A204.1 (cell line): ENCODE results near the gene ZNF521.
A peak's percentile ranks its signal among the peaks of the same experiment; 100 is the strongest.

Experiments used
- FAIRE-seq: peaks from 2 replicates; lab custom pipeline; 2012; peaks lifted over from hg19 to GRCh38; lab: Jason Lieb, UNC

ZNF521 gene

DNA sequence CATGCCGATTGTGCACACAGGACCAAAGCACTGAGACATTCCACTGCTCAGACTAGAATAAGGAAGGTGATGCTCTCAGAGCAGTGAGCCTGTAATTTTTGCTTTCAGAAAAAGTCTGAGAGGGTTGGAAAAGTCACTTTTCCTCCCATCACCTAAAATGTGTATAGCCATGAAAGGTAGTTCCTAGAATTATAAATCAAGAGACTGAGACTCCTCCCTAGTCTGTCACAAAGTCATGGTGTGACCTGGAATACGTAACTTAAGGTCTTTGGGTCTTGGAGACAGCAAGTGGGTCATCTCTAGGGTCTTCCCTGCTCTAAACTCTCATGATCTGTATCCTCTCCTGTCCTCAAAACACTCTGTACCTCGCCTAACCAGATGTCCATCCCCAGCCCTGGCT is 16.9 kb downstream of the ZNF521 start:
- FAIRE-seq = no peak

DNA sequence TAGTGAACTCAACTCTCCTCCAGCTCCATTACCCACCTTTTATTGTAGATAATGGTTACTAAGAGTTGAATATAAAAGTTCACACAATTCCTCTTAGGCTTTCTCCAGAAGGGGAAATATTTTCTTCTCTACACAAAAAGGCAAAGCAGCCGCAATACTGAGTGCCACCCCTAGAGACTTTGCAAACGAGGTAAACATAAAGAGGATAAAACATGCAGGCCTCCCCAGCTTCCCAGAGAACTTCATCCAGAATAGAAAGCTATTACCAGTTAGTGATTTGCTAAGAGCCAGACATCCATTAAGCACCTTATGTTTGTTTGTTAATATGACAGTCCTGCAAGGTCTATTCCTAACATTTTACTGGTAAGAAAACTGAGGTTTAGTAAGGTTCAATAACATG is 17.4 kb downstream of the ZNF521 start:
- no peak for FAIRE-seq

DNA sequence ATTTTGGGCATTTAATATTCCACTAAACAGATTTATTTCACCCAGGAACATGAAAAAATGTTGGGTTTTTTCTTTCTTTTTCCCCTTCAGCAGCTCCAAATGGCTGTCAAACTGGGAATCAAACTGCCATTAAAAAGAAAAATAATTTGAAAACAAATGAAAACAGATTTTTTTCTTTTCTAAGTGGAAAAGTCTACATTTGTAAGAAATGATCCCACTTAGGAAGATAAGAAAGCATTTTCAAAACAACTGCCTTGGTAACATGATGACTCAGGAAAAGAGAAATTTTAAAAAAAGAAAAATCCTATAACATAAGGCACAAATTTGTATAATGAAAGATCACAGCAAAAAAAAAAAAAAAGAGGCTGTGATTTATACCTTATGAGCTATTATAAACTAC is 20.0 kb downstream of the ZNF521 start:
- FAIRE-seq = no peak

DNA sequence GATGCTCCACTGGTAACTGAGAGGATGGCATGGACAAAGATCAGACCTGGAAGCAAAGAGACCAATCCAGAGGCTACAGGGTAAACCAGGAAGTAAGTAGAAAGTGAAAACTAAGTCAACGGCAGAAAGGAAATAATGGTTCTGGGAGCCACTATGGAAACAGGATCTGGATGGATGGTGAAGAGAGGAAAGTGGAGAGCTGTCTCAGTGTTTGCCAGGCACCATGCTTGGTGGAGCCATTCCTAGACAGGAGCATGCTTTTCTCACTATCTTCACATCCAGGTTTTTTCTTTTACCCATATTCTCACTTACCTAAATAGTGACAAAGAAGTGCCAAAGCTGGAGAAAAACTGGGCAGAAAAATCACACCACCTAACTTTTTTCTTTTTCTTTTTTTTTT is 22.2 kb downstream of the ZNF521 start:
- no peak for FAIRE-seq

DNA sequence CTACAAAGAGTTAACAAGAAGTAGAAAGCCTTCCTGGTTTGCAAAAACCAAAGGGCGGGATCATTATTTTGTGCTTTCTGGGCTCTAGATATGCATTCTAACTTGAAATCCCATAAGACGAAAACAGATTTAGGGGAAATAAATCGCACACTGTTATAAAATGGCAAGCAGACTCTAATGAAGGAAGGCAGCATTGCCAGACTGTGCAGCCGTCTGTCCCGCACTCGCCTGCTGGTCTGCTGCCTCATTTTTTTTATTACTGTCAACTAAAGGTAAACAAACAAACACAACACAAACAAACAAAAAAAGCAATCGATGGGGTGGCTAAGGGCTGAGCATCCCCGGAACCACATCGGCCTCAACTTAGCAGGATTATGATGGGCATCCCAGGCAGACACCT is 24.4 kb downstream of the ZNF521 start:
- no peak for FAIRE-seq

DNA sequence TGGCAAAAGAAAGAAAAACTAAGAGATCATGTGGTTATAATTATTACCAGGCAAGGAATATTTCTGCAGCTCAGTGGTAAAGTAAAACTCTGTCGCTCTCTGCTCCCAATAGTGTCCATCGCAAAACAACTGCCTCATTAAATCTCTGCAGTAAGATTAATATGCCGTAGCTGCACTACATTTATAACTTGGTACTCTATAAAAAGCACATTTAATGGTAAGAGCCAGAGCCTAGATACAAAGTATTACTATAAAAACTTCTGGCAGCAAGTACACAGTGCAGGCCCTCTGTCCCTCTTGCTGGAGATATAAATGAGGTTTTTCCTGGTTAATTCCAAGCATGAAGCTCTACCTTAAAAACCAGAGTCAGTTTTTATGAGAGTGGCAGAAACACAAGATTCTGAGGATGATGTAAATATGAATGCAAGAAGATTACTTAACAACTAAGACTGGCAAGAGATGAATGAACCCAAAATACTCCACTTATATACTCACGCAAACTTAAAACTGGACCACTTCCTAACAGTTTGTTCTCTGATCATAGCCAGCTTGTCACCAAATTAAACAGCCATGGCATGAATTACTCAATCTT is 25.5 kb downstream of the ZNF521 start:
- FAIRE-seq = no peak

DNA sequence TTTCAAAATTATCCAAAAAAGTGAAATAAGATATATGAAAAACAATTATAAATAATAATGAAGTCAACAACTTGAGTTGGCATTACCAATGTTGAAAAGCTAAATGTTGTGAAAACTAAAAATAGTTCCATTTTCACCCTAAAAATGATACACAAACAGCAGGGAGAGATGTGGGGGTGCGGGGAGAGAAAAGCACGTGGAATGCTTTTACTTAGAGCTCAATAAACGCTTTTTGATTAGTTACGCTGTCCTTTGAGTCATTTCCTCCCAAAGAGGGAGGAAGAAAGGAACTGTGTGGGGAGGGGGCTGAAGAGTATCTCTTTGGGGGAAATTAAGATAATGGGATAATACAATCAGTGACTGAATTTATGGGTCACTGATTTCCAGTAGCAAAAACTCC is 29.2 kb downstream of the ZNF521 start:
- FAIRE-seq = no peak

DNA sequence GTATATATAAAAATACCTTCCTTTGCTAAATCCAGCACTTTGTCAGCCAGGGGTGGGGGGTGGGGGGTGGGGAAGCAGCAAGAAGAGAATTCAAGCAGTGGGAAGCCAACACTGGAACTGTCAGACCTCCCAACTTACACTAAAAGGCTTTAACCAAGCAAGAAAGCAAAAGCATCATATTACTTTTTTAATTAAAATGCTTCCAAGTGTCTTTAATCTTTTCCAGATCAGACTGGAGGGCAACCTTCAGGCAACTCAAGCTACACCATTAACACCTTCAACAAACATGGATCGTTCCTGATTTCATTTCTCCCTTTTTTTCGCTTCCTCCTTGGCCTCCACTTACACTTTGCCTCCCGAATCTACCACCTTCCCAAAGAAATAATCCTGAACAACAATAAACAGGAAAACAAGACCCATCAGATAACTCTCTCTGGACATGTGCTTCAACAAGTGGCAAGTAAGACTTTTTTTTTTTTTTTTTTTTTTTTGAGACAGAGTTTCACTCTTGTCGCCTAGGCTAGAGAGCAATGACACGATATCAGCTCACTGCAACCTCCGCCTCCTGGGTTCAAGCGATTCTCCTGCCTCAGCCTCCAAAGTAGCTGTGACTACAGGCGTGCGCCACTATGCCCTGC is 35.5 kb downstream of the ZNF521 start:
- FAIRE-seq = no peak

DNA sequence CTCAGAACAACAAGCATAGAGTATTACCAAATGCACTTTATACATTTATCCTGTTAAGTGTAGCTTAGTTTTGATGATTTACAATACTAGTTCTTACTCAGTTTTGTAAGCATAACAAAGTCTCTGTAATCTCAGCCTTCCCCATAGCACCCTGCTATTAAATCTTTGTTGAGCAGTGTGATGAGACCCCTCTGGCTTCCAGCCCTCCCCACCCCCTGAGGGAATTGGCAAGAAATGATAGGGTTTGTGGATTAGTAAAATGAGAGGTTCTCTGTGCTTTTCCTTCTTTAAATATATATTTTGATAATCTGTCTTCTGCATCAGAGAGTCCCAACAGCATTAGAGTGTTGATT is 37.2 kb downstream of the ZNF521 start:
- FAIRE-seq = no peak

DNA sequence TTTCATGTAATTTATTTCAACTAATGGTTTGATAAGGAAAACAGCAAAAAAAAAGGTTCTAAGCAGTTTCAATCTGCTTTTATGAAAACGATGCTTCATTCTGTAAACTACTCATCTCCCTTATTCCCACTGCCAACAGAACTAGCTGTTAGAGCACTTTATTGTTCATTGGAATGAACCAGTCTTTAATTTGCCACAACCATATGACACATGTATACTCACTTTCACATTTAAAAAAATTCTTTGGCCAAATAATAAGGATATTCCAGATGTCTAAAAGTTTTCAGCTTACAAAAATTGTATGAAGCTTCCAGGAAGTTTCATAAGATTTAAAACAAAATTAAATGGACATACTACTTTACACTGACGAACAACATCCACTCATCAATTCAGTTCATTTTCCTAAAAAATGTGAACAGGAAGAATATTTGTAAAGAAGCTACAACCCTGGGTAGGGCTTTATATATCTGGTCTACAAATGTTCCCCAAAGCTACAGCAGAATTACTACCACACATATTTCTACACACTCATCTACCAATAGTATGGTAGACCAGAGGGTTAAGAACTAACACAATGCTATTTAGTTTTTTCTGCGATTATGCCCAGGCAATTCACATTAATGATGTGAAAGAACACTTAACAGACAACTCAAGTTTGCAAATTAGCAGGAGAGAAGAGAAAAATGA is 37.7 kb downstream of the ZNF521 start:
- FAIRE-seq = peak; percentile 14

DNA sequence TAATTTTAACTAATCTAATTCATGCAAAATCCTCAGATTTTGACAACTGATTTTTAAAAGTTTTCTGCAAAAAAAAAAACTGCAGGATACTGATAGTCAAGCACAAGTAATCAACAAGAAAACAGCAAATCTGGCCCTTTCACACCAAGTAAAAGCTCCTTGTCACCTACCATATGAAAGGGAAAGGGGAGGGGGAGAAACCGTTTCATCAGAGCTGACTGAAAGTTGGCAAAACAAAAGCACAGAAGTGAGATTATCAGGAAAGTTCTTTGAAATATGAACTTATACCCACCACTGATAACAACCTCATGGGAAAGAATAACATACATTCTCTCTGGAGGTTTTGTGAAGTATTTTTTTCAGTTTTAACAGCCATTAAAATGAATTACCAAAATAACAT is 38.7 kb downstream of the ZNF521 start:
- FAIRE-seq = no peak

DNA sequence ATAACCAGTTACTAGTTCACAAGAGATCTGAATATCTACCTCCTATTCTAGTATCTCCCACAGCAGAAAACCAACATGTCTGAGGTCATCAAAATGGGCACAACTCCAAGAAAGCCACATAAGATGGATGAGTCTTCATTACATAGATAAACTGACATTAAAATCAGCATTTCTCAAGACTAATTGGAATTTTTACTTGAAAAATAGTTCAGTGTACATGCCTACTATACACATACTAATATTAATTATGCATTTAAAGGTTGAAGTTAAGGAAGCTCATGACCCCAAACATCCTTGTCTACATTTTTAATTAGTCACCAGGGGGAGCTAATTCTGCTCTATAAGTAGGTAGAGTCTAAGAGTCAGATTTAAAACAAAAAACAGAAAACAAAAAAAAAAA is 41.9 kb downstream of the ZNF521 start:
- peak; percentile 30 for FAIRE-seq

DNA sequence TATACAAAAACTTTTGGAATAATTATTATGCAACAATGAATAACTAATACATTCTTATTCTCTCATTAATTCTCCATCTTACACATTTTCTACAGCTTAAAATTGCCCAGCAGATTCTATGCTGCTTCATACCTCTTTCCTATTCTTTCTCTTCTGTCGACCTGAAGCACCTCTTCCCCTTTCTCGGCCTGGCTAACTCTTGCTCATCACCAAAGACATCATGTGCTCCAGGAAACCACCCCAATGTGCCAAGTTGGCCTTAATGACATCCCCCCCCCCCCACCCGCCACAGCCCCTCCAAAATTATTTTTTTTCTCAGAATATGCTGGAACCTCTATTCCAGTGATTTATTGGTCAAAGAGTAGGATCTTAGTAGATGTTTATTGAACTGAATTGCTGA is 43.6 kb downstream of the ZNF521 start:
- no peak for FAIRE-seq

DNA sequence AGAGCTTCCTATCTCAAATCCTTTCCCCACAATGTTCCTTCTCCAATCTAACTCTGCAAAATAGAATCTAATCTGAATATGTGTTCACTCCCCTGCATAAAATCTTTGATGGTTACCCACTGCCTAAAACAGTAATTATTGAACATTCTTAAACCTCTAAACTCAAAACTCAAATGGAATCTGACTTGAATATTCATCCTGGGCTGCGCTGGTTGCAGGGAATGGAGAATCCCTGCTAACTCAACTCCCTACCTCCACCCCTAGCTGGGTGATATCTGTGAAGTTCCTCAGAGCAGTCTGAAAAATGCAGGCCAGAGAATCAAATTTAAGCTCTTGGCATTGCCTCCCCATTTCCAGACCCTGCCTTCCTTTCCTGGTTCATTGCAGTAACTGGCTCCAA is 44.8 kb downstream of the ZNF521 start:
- no peak for FAIRE-seq

DNA sequence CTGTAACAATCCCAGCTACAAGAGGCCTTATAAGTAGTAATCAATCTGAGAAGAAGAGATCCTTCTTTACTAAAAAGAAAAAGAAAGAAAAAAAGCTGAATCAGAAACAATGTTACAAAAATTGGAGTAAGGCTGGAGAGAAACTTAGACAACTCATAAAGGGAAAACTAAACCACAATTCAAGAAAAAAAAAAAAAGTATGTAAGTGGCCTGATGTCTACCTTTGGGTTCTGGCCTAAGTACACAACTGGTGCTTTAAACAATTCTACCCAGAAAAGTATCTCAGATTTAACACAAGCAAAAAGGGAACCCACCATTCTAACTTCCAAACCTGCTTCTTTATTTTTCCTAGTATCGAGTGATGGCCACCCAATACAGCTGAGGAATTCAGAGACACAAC is 45.3 kb downstream of the ZNF521 start:
- no peak for FAIRE-seq

DNA sequence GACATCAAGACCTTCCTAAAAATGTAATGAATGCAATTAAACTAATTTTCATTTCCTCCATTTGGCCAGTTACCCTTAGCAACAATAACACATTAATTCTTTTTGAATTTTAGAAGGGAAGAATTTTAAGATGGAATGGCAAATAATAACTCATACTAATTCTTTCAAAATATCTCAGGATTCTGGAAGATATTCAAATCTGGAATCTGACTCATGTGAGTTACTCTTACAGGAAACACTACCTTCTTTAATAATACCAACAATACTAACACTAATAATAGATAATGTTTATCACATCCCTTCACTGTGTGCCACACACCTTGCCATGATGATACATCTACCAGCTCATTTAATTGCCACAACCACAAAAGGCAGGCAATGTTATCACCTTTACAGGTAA is 46.4 kb downstream of the ZNF521 start:
- FAIRE-seq = no peak

DNA sequence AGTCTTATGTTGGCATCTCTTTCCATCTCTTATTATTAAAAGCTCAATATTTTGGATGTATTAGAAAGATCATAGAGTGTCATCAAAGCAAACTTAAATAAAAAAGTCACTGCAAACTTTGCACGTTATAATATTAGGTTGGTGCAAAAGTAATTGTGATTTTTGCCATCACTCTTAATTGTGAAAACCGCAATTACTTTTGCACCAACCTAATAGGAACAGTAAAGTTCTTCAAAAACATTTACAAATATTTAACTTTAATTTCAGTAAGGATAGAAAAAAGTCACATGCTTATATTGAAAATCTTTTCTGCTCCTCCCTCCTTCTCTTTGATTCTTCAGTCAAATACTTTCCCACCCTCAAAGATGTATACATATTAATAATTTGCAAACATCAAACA is 51.5 kb downstream of the ZNF521 start:
- FAIRE-seq = no peak

DNA sequence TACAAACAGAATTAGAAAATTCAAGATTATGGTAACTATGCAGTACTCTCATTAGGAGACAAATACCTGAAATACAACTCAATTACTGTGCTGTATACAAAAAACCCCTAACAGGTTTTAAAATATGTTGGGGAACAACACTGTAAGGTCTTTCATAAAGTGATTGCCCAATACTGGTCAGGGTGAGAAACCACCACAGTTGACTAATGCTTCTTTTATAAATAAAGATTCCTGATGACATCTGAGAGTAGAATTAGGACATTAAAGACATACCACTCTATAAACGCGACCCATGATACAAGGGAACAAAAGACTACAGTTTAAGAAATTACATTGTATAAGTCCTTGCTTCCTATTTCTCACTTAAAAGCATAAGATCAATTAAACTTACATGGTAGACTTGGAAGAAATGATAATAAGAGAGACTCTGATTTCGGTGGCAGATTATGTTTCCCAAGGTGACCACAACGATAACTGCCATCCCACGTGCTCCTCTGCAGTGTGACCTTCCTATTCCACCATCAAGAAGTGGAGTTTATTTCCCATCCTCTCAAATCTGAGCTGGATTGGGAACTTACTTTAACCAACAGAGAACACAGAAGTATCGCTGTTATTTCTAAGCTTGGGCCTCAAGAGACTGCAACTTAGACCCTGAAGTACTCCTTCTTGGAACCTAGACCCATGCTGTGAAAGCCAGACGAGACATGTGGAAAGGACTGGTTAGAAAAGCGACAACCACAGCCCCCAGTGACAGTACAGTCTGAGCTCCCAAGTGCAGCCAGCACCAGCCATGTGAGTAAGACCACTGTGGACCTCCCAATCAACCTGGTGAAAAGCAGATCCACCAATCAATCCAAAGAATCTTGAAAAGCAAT is 52.3 kb downstream of the ZNF521 start:
- no peak for FAIRE-seq

DNA sequence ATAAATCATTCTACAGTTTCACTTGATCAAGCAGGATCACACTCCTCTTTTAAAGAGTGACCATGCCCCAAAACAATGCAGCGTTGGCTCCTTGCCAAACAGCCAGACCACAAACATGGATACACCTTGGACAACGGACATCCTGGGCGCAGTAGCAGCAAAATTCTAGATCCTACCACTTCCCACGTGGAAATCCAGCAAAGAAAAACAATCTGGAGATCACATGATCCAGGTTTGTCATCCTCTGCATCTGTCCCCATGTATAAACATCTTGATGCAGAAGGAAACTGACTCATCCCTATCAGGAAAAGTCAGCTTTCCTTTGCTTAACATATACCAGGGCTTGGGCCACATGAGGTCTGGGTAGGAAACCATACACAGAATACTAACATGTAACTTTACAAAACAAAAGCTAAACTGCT is 53.1 kb downstream of the ZNF521 start:
- FAIRE-seq = no peak

DNA sequence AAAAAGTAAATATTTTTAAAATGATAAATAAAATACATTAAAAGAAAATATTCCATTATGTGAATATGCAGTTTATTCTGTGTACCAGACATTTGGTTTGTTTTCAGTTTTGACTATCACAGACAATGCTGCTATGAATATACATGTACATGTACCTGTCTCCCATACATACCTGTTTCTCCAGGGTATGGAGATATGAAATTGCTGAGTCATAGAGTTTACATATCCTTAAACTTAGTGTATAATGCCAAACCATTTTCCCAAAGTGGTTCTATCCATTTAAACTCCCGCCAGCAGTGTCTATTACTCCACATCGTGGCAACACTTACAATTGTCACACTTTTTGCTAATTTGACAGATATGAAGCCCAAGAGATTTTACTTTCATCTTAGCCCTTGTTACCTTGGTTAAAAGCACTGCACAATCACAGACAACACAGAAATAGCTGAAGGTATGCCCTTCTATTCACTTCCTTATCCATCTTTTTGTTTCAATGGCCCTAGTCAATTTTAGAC is 56.3 kb downstream of the ZNF521 start:
- peak; percentile 84 for FAIRE-seq

DNA sequence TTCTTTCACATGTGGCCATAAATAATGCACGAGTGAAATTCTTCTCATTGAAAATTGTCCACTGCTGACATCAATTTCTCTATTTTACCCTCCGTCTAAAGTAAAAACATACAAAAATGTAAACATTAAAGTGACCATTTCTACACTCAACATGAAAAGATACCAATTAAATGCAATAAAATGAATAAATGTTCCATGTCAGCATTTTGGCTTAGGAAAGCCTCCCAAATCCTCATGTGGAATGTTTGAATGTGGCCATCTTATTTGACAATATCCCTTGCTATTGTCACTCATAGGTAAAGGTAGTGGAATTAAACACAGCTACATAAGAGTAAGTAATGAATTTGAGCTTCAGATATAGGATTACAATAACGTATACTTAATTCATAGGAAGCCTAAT is 60.8 kb downstream of the ZNF521 start:
- no peak for FAIRE-seq

DNA sequence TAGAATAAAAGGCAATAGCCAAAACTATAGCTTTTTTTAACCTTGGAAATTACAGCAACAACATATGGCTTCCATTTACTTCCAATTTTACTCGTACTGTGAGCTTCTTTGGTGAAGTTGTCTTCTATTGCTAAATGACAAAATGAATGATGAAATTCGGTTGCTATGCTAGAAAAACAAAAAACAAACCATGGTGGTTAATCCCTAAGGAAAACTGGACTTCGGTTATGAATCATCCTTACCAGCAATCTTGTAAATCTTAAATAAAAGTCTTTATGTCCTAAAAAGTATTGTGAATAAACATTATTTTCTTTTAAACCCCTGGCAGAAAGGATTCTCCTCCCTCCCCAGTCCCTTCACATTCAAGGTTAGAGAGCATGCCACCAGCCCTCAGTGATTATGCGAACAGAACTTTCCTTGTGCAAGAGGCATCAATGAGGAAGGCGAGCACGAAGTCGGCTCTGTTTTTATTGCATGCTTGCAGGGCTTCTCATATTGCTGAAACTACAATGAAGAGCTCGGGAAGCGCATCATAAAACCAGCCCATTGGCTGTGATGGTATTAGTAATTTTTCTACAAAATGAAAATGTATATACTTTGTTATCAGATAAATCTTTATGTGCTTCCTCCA is 62.9 kb downstream of the ZNF521 start:
- peak; percentile 99 for FAIRE-seq
